ENCODE data around the gene METTL16.

The METTL16 gene

DNA sequence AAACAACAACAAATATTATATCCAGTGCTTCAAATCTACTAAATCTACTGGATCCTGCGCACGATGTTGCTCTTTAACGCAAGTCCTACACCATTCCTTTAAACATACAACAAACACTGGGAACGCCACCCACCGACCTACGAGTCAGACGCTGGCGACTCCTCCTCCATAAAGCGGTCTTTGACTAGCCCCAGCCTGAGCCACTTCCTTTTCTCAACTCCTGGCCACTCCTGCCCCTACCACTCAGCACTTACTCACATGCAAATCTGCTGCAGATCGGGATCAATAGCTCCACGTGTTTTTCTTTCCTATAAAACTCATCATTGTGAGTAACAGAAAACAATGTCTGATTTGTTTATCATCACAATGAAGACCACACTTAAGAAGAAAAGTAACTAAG is 78.0 kb downstream of the METTL16 start:
- H3K27me3 ChIP-seq (ENCODE audit: insufficient read depth, low read length, poor library complexity, severe bottlenecking) = no peaks in the 10 kb centered on the region
- H3F3A ChIP-seq (ENCODE audit: low read depth) = no peaks in the 10 kb centered on the region
- TF ChIP-seq EZH2phosphoT487 (IDR thresholded peaks at IDR 0.05; ENCODE audit: borderline replicate concordance) = no peak
- TF ChIP-seq, protein P1, sequence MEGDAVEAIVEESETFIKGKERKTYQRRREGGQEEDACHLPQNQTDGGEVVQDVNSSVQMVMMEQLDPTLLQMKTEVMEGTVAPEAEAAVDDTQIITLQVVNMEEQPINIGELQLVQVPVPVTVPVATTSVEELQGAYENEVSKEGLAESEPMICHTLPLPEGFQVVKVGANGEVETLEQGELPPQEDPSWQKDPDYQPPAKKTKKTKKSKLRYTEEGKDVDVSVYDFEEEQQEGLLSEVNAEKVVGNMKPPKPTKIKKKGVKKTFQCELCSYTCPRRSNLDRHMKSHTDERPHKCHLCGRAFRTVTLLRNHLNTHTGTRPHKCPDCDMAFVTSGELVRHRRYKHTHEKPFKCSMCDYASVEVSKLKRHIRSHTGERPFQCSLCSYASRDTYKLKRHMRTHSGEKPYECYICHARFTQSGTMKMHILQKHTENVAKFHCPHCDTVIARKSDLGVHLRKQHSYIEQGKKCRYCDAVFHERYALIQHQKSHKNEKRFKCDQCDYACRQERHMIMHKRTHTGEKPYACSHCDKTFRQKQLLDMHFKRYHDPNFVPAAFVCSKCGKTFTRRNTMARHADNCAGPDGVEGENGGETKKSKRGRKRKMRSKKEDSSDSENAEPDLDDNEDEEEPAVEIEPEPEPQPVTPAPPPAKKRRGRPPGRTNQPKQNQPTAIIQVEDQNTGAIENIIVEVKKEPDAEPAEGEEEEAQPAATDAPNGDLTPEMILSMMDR (conservative IDR thresholded peaks at IDR 0.05; ENCODE audit: low read length) = no peak
- no peaks in the 10 kb centered on the region for H3K9me3 ChIP-seq (ENCODE audit: insufficient read depth, low read depth, low read length)
- H3K9ac ChIP-seq (ENCODE audit: low read depth, low read length, poor library complexity, severe bottlenecking) = no peak overlapping the region
- no peaks in the 10 kb centered on the region for H3K79me2 ChIP-seq (ENCODE audit: insufficient read depth, low read length)
- H2AFZ ChIP-seq (ENCODE audit: low read length) = no peak overlapping the region
- H3K4me3 ChIP-seq (ENCODE audit: low read length, poor library complexity, severe bottlenecking) = no peak overlapping the region
- peaks cover 42% of the 10 kb centered on the region; the same call in 1 of the 2 replicates for H3K36me3 ChIP-seq (ENCODE audit: insufficient read depth, low read length)
- no peaks in the 10 kb centered on the region for H3K4me1 ChIP-seq (ENCODE audit: insufficient read depth, low read length, poor library complexity, severe bottlenecking)
- no peak overlapping the region for H3K4me2 ChIP-seq (ENCODE audit: low read depth, low read length, poor library complexity, severe bottlenecking)
- no peaks in the 10 kb centered on the region for H3K9me2 ChIP-seq (replicated peaks; ENCODE audit: low read depth, low read length)
- no peaks in the 10 kb centered on the region for H4K20me1 ChIP-seq (ENCODE audit: insufficient read depth, low read length, poor library complexity, severe bottlenecking)

DNA sequence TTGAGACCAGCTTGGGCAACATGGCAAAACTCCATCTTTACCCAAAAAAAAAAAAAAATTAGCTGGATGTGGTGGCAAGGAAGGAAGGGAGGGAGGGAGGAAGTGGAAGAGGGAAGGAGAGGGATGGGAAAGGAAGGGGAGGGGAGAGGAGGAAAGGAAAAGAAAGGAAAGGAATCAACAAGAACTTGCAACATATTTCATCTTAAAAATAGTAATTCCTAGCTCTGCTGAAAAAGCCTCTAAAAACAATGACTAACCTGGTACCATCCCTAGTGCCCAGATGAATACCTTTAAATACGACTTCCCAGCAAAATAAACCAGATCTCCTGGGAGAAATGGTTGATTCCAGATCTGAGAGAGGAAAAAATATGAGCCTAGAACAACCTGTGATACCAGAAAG is 83.8 kb downstream of the METTL16 start:
- Histone ChIP-seq H4K20me1 (ENCODE audit: insufficient read depth, low read length, poor library complexity, severe bottlenecking) (no peaks in the 10 kb centered on the region), H3K9me3 (ENCODE audit: insufficient read depth, low read depth, low read length) (no peaks in the 10 kb centered on the region), H3K9me2 (replicated peaks; ENCODE audit: low read depth, low read length) (no peaks in the 10 kb centered on the region), H3K4me1 (ENCODE audit: insufficient read depth, low read length, poor library complexity, severe bottlenecking) (no peaks in the 10 kb centered on the region), H3K4me2 (ENCODE audit: low read depth, low read length, poor library complexity, severe bottlenecking) (no peak overlapping the region), H3K27me3 (ENCODE audit: insufficient read depth, low read length, poor library complexity, severe bottlenecking) (no peaks in the 10 kb centered on the region), H3K36me3 (ENCODE audit: insufficient read depth, low read length) (peaks cover 8% of the 10 kb centered on the region; the same call in 1 of the 2 replicates), H3F3A (ENCODE audit: low read depth) (no peaks in the 10 kb centered on the region), H3K4me3 (ENCODE audit: low read length, poor library complexity, severe bottlenecking) (no peak overlapping the region), H3K9ac (ENCODE audit: low read depth, low read length, poor library complexity, severe bottlenecking) (no peak overlapping the region), H3K79me2 (ENCODE audit: insufficient read depth, low read length) (no peaks in the 10 kb centered on the region), H2AFZ (ENCODE audit: low read length) (no peak overlapping the region)
- no peak for TF ChIP-seq EZH2phosphoT487 (IDR thresholded peaks at IDR 0.05; ENCODE audit: borderline replicate concordance)
- TF ChIP-seq, protein P1 (conservative IDR thresholded peaks at IDR 0.05; ENCODE audit: low read length) = no peak

DNA sequence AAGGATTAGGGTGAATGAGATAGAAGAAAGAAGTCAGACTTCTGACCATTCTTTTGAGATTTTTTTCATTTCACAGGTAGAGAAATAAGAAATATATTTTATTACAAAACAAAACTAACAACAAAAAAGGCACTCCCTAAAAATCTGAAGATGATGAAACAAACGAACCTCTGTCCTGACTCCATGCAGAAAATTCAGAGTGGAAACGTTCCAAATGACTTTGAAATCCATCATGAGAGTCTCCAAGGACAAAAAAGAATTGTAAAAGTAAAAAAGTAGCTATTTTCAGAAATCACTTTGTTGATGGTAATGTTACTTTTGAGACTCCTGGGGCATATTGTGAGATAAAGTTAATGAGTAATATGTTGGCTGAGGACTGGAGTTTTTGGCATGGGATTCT is 84.5 kb downstream of the METTL16 start:
- H3K79me2 ChIP-seq (ENCODE audit: insufficient read depth, low read length) = no peaks in the 10 kb centered on the region
- H3K4me2 ChIP-seq (ENCODE audit: low read depth, low read length, poor library complexity, severe bottlenecking) = no peak overlapping the region
- H4K20me1 ChIP-seq (ENCODE audit: insufficient read depth, low read length, poor library complexity, severe bottlenecking) = no peaks in the 10 kb centered on the region
- H3F3A ChIP-seq (ENCODE audit: low read depth) = no peaks in the 10 kb centered on the region
- H2AFZ ChIP-seq (ENCODE audit: low read length) = no peak overlapping the region
- no peak overlapping the region for H3K9ac ChIP-seq (ENCODE audit: low read depth, low read length, poor library complexity, severe bottlenecking)
- H3K4me1 ChIP-seq (ENCODE audit: insufficient read depth, low read length, poor library complexity, severe bottlenecking) = no peaks in the 10 kb centered on the region
- TF ChIP-seq, protein P1 (conservative IDR thresholded peaks at IDR 0.05; ENCODE audit: low read length) = no peak
- TF ChIP-seq EZH2phosphoT487 (IDR thresholded peaks at IDR 0.05; ENCODE audit: borderline replicate concordance) = no peak
- no peaks in the 10 kb centered on the region for H3K9me3 ChIP-seq (ENCODE audit: insufficient read depth, low read depth, low read length)
- peaks cover 4% of the 10 kb centered on the region; the same call in 1 of the 2 replicates for H3K36me3 ChIP-seq (ENCODE audit: insufficient read depth, low read length)
- no peaks in the 10 kb centered on the region for H3K27me3 ChIP-seq (ENCODE audit: insufficient read depth, low read length, poor library complexity, severe bottlenecking)
- H3K4me3 ChIP-seq (ENCODE audit: low read length, poor library complexity, severe bottlenecking) = no peak overlapping the region
- H3K9me2 ChIP-seq (replicated peaks; ENCODE audit: low read depth, low read length) = no peaks in the 10 kb centered on the region
